ENCODE data around the gene NMNAT2.

- no peak for TF ChIP-seq MAZ (IDR thresholded peaks at IDR 0.05; ENCODE audit: borderline replicate concordance, low read depth, low read length)
- no peak for TF ChIP-seq CTCF (conservative IDR thresholded peaks at IDR 0.05; ENCODE audit: low read depth, low read length)
- TF ChIP-seq RFX5 (IDR thresholded peaks at IDR 0.05; ENCODE audit: low read depth, low read length): no peak
- no peak for TF ChIP-seq RAD21 (IDR thresholded peaks at IDR 0.05; ENCODE audit: low read length)
- TF ChIP-seq POLR2A (IDR thresholded peaks at IDR 0.05; ENCODE audit: low read depth, low read length): no peak
Observed at GRCh38 chr1:183285256-183285655, 132.9 kb downstream of the NMNAT2 start.

All from IMR-90 (cell line).